ENCODE data around the gene PIGB. TPM values are rescaled to one million over a fixed set of nuclear protein-coding genes. Genes with fewer than 3 reads are reported as not detected.
A peak's percentile ranks its signal among the peaks of the same experiment; 100 is the strongest.

Gene PIGB
- total and polyA plus RNA-seq, 4 donors = 3.4 to 9.7 (median 4.8) TPM

- no peaks in the 10 kb centered on the region for H3K36me3 ChIP-seq (ENCODE audit: control insufficient read depth in 4 of 4, insufficient read depth in 3 of 4, low read depth in 1 of 4, low read length in 3 of 4)
- H3K4me3 ChIP-seq (ENCODE audit: low read depth in 1 of 3, low read length in 3 of 3) = no peak overlapping the region
- no peak overlapping the region for H3K9ac ChIP-seq (ENCODE audit: low read depth in 1 of 2, low read length in 2 of 2)
- H3K27me3 ChIP-seq (ENCODE audit: control insufficient read depth in 4 of 4, insufficient read depth in 4 of 4, low read length in 3 of 4) = no peaks in the 10 kb centered on the region
- DNase-seq (ENCODE audit: low spot score) = no peak
- TF ChIP-seq ATF3 (IDR thresholded peaks at IDR 0.05) = no peak
- TF ChIP-seq YY1 (IDR thresholded peaks at IDR 0.05) = no peak
- TF ChIP-seq TAF1 (conservative IDR thresholded peaks at IDR 0.05) = no peak
- no peak for TF ChIP-seq MAX (IDR thresholded peaks at IDR 0.05)
- TF ChIP-seq, protein P1, sequence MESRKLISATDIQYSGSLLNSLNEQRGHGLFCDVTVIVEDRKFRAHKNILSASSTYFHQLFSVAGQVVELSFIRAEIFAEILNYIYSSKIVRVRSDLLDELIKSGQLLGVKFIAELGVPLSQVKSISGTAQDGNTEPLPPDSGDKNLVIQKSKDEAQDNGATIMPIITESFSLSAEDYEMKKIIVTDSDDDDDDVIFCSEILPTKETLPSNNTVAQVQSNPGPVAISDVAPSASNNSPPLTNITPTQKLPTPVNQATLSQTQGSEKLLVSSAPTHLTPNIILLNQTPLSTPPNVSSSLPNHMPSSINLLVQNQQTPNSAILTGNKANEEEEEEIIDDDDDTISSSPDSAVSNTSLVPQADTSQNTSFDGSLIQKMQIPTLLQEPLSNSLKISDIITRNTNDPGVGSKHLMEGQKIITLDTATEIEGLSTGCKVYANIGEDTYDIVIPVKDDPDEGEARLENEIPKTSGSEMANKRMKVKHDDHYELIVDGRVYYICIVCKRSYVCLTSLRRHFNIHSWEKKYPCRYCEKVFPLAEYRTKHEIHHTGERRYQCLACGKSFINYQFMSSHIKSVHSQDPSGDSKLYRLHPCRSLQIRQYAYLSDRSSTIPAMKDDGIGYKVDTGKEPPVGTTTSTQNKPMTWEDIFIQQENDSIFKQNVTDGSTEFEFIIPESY (IDR thresholded peaks at IDR 0.05) = no peak
- TF ChIP-seq RXRA (IDR thresholded peaks at IDR 0.05) = no peak
- no peak for TF ChIP-seq SP1 (IDR thresholded peaks at IDR 0.05)
- TF ChIP-seq, protein P2, sequence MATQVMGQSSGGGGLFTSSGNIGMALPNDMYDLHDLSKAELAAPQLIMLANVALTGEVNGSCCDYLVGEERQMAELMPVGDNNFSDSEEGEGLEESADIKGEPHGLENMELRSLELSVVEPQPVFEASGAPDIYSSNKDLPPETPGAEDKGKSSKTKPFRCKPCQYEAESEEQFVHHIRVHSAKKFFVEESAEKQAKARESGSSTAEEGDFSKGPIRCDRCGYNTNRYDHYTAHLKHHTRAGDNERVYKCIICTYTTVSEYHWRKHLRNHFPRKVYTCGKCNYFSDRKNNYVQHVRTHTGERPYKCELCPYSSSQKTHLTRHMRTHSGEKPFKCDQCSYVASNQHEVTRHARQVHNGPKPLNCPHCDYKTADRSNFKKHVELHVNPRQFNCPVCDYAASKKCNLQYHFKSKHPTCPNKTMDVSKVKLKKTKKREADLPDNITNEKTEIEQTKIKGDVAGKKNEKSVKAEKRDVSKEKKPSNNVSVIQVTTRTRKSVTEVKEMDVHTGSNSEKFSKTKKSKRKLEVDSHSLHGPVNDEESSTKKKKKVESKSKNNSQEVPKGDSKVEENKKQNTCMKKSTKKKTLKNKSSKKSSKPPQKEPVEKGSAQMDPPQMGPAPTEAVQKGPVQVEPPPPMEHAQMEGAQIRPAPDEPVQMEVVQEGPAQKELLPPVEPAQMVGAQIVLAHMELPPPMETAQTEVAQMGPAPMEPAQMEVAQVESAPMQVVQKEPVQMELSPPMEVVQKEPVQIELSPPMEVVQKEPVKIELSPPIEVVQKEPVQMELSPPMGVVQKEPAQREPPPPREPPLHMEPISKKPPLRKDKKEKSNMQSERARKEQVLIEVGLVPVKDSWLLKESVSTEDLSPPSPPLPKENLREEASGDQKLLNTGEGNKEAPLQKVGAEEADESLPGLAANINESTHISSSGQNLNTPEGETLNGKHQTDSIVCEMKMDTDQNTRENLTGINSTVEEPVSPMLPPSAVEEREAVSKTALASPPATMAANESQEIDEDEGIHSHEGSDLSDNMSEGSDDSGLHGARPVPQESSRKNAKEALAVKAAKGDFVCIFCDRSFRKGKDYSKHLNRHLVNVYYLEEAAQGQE (IDR thresholded peaks at IDR 0.05) = no peak
- TF ChIP-seq, protein P3, sequence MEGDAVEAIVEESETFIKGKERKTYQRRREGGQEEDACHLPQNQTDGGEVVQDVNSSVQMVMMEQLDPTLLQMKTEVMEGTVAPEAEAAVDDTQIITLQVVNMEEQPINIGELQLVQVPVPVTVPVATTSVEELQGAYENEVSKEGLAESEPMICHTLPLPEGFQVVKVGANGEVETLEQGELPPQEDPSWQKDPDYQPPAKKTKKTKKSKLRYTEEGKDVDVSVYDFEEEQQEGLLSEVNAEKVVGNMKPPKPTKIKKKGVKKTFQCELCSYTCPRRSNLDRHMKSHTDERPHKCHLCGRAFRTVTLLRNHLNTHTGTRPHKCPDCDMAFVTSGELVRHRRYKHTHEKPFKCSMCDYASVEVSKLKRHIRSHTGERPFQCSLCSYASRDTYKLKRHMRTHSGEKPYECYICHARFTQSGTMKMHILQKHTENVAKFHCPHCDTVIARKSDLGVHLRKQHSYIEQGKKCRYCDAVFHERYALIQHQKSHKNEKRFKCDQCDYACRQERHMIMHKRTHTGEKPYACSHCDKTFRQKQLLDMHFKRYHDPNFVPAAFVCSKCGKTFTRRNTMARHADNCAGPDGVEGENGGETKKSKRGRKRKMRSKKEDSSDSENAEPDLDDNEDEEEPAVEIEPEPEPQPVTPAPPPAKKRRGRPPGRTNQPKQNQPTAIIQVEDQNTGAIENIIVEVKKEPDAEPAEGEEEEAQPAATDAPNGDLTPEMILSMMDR (IDR thresholded peaks at IDR 0.05; ENCODE audit: low read depth, low read length, missing input control) = no peak
- no peak for TF ChIP-seq JUND (IDR thresholded peaks at IDR 0.05)
- TF ChIP-seq RAD21 (IDR thresholded peaks at IDR 0.05) = no peak
- no peak for TF ChIP-seq FOXA1 (IDR thresholded peaks at IDR 0.05)
- no peak for TF ChIP-seq EGR1 (IDR thresholded peaks at IDR 0.05; ENCODE audit: low read depth in 2 of 2)
- TF ChIP-seq GABPA (IDR thresholded peaks at IDR 0.05 in 1 of 2, conservative IDR thresholded peaks at IDR 0.05 in 1 of 2) = no peak
- TF ChIP-seq HNF4A (conservative IDR thresholded peaks at IDR 0.05) = no peak
- TF ChIP-seq NR2F2 (IDR thresholded peaks at IDR 0.05) = no peak
- no peak for TF ChIP-seq HNF4G (IDR thresholded peaks at IDR 0.05)
- no peak for TF ChIP-seq FOXA2 (IDR thresholded peaks at IDR 0.05)
- H3K9me3 ChIP-seq (ENCODE audit: control insufficient read depth in 4 of 4, low read length in 3 of 4) = no peaks in the 10 kb centered on the region
- peak overlapping the region in 1 of 2 donors; percentile 19 for H3K27ac ChIP-seq (ENCODE audit: low read depth in 1 of 2, low read length in 2 of 2)
- H3K4me1 ChIP-seq (ENCODE audit: control insufficient read depth in 4 of 4, insufficient read depth in 4 of 4, low read length in 3 of 4) = peaks cover 0 to 6% (median 2%) of the 10 kb centered on the region in 4 donors
Observed at GRCh38 chr15:55281517-55282228, 37.3 kb upstream of the PIGB start.

Data from liver (tissue), 9 donors.